ENCODE results near the gene MEI1. TPM values are rescaled to one million over a fixed set of nuclear protein-coding genes. Genes with fewer than 3 reads are reported as not detected.
"Not testable (repeated sequence)": the region's sequence is repeated elsewhere in the genome, so short reads cannot be mapped to it uniquely, and the experiment has no call there.

Gene MEI1, protein sequence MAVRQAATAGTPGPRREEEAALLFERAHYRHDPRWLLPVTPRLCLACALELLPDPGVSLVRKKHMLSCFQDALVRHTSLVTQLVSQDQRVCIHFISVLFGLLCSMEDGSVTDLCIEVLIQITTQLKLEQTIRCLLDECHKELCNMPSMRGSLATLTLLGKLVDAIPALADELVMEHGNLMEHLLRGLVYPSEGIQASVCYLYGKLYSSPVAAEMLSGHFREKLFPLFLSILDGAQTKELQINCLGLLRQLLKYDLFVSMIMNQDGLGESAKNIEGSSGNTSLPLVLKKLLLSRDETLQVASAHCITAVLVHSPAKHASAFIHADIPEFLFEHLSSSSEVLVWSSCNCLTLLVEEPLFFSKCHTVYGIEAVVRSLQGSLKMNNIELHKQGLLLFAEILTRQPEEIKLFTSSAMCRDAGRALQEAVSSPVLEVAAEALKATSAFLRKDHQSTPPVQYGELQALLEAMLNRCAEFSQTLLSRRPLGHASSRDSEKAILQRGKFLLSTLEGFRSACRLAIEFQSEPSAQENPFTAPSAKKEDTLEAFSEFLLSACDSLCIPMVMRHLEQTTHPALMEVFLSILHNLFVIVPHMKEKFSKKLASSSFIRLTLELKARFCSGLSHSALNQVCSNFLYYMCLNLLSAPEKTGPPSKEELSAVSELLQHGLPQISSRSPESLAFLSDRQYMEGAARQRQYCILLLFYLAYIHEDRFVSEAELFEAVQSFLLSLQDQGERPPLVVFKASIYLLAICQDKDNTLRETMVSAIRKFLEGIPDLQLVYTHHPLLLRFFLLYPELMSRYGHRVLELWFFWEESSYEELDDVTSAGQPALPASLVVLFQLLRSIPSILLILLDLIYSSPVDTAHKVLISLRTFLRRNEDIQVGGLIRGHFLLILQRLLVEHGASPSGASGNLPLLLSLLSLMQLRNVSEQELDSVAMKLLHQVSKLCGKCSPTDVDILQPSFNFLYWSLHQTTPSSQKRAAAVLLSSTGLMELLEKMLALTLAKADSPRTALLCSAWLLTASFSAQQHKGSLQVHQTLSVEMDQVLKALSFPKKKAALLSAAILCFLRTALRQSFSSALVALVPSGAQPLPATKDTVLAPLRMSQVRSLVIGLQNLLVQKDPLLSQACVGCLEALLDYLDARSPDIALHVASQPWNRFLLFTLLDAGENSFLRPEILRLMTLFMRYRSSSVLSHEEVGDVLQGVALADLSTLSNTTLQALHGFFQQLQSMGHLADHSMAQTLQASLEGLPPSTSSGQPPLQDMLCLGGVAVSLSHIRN
- 1.1 TPM for polyA plus RNA-seq (2013, experiment 1 of 2; ENCODE audit: insufficient read length)
- 0.63 TPM for polyA plus RNA-seq (2013, experiment 2 of 2; ENCODE audit: insufficient read length)

DNA sequence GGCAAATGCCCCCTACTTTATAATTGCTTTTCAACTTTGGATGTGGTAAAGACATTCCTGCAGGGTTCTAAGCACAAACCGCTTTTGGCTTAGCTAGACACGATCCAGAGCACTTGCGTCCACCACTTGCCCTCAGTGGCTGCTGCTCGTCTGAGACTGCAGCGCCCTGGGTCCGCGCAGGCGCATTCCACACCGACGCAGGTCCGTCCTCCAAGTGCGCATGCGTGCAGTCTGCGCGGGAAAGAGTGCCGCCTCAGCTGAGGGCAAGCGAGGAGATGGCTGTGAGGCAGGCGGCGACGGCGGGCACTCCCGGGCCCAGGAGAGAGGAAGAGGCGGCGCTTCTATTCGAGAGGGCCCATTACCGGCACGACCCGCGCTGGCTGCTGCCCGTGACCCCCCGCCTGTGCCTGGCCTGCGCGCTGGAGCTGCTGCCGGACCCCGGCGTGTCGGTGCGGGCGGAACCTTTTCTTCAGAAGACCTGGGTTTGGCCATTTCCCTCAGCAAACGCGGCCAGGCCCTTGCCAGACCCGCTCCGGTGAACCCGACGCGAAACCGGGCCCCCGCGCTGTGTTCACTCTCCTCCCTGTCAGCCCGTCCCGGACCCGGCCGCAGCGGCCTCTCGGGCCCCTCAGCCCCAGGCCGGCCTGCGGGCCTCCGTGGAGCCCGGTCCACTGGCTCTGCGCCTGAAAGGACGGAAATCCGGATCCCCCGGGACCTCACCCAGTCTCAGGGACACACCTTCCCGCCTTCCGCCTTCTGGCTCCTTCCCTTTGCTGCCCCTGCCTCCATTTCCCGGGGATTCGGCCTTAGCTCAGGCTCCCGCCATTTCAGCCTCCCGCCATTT, at the start of gene MEI1:
Gene MEI1 (plus strand): TSS at position 240 of the 844 bp plus-strand sequence. CDS start 36 bp downstream, at position 276.
- DNase-seq, result peak; percentile 72

- DNase-seq, result no peak
Observed at GRCh38 chr22:41650229-41650628, 49.1 kb upstream of the MEI1 start.

GRCh38 chr22:41650821-41651220, 48.5 kb upstream of the MEI1 start:
- DNase-seq, result no peak

DNA sequence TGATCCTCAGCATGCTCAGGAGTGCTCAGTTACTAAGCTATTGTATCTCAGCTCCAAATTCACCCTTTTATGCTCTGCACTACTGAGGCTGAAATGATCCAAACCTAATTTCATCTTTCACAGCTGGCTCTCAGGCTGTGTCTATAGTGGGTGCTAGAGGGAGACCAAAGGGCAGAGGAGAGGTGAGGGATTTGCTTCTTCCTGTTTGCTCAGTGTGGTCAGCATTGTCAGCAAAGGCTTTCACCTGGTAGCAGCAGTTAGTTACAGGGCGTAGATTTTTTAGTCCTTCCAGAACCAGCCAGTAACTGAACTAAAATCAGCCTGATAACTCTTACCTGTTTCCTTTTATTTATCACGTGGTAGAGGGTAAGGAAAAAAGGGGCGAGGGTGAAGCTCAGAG, 45.0 kb upstream of the MEI1 start:
- DNase-seq, result no peak

DNA sequence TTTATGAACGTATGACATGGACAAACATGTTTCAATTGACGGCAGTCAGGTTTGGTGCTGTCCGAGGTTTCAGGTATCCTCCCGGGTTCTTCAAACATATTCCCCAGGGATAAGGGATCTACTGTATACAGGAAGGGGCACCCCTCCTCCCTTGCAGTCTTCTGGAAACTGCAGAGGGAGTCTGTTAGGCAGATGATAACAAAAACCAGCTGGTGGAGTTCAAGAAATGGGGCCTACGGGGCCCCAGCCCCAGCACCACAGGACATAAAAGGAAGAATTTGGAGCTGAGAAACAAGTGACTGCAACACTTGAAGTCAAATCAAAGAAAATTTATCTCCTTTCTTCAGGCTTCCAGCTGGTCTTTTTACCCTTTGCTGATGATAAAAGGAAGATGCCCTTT, 42.7 kb upstream of the MEI1 start:
- DNase-seq, result no peak

- no peak for DNase-seq
Observed at GRCh38 chr22:41657709-41658108, 41.6 kb upstream of the MEI1 start.

DNA sequence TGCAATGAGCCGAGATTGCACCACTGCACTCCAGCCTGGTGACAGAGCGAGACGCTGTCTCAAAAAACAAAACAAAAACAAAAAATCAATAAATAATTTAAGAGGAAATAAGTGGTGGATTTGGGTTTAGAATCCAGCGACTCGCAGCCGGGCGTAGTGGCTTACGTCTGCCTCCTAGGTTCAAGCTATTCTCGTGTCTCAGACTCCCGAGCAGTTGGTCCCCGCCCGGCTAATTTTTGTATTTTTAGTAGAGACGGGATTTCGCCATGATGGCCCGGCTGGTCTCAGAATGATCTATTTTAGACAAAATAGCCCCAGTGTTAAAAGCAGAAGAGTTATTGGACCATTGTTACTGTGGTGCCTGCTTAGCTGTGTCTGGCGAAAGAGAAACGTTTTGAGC, 40.4 kb upstream of the MEI1 start:
- no peak for DNase-seq

DNA sequence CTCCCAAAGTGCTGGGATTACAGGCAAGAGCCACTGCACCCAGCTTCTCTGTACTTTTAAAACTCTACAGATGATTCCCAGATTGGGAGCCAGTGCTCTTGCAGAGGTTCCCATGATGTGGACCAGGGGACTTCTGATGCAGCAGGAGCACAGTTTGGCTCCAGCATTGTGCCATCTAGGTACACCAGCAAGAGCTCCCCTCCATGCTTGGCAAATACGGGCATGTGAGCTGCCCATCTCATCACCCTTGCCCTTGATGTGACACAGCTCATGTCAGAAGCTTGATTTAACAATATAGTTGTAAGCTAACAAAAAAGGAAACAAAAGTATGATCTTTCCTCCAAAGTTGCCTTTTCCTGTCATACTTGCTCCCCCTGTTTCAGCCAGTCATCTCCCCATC, 39.4 kb upstream of the MEI1 start:
- no peak for DNase-seq

GRCh38 chr22:41660416-41660815, 38.9 kb upstream of the MEI1 start:
- no peak for DNase-seq

DNA sequence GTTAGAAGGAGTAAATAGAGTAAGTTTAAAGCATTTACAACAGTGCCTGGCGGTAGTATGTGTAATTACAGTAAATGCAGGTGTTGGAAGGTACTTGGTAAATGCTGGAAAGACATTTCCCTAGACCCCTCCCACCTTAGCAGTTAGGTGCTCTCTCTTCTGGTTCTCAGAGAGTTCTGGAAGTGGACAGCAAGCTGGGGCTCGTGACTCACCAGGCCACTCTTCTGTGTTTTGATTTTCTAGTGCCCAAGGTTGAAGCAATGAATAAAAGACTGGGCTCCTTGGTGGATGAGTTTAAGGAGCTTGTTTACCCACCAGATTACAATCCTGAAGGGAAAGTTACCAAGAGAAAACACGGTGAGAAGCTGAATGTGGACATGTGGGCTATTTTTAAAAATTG, 38.2 kb upstream of the MEI1 start:
- no peak for DNase-seq

DNA sequence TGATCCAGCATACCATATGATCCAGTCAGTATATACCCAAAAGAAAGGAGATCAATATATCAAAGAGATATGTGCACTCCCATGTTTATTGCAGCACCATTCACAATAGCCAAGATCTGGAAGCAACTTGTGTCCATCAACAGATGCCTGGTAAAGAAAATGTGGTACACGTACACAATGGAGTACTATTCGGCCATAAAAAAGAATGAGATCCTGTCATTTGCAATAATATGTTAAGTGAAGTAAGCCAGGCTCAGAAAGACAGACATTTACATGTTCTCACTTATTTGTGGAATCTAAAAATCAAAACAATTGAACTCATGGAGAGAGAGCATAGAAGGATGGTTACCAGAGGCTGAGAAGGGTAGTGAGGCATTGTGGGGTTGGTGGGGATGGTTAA, 37.6 kb upstream of the MEI1 start:
- no peak for DNase-seq

DNA sequence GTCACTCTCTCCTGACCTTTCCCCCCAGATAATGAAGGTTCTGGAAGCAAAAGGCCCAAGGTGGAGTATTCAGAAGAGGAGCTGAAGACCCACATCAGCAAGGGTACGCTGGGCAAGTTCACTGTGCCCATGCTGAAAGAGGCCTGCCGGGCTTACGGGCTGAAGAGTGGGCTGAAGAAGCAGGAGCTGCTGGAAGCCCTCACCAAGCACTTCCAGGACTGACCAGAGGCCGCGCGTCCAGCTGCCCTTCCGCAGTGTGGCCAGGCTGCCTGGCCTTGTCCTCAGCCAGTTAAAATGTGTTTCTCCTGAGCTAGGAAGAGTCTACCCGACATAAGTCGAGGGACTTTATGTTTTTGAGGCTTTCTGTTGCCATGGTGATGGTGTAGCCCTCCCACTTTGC, 35.7 kb upstream of the MEI1 start:
- not testable (repeated sequence) for DNase-seq

GRCh38 chr22:41664490-41664889, 34.8 kb upstream of the MEI1 start:
- DNase-seq, result no peak

DNA sequence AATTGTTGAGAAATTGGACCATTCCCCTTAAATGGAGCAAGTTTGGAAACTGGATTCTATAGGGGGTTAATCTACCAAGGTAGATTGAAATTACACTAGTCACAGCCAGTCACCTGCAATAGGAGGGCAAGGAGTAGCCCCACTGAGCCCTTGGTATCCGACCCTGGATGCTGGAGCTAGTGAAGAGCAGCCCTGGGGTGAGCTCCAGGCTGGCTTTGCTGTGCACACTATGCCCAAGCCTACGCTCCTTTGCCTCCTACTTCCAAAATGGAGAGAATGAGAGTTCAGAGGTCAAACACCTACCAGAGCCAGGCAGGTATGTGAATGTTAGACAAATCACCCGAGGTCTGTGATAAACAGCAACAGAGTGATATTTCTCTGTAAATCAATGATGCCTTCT, 34.4 kb upstream of the MEI1 start:
- DNase-seq, result no peak

- DNase-seq, result peak; percentile 92
Observed at GRCh38 chr22:41668971-41669911, 30.1 kb upstream of the MEI1 start.

GRCh38 chr22:41672096-41672495, 27.2 kb upstream of the MEI1 start:
- DNase-seq, result peak; percentile 69

- DNase-seq, result no peak
Observed at GRCh38 chr22:41672780-41673509, 26.4 kb upstream of the MEI1 start.

- no peak for DNase-seq
Observed at GRCh38 chr22:41674846-41675340, 24.4 kb upstream of the MEI1 start.

- no peak for DNase-seq
Observed at GRCh38 chr22:41676134-41676533, 23.2 kb upstream of the MEI1 start.

DNA sequence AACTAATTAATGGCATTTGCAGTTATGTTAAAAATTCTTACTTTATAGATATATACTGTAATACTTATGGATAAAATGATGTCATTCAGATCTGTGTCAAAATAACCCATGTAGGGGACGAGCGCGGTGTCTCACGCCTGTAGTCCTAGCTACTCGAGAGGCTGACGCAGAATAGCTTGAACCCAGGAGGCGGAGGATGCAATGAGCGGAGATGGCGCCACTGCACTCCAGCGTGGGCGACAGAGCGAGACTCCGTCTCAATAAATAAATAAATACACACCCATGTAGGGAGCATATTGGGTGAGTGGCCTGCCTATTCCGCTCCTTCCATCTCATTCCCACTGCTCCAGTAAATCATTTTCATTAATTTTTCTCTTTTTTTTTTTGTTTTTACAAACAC, 17.7 kb upstream of the MEI1 start:
- no peak for DNase-seq
